SK-N-SH treated with all-trans-retinoic acid at 6 μM for 48 hours (cell line): ENCODE measurements around the gene CD22.
"Not testable (repeated sequence)": the region's sequence is repeated elsewhere in the genome, so short reads cannot be mapped to it uniquely, and the experiment has no call there.

ENCODE experiments used
- ATAC-seq: fragments of 200-7000 bp; cut with Tn5 transposase; 3 replicates; pipeline ENCODE4 v1.9.1; 2020; ENCODE audit warnings: mild to moderate bottlenecking, moderate library complexity
- ARNTL ChIP-seq: fragments of 450-650 bp; formaldehyde crosslinking; IDR thresholded peaks from 2 replicates; pipeline ENCODE4 v1.5.0; 2020; ENCODE audit warnings: low read depth, mild to moderate bottlenecking, moderate library complexity, borderline replicate concordance
- CREB5 ChIP-seq: fragments of 250-450 bp; sonication (Bioruptor Pico); IDR thresholded peaks from 2 replicates; pipeline ENCODE4 v1.5.1; 2020; ENCODE audit warnings: low read depth, mild to moderate bottlenecking, moderate library complexity
- CSDC2 ChIP-seq: fragments of 250-450 bp; sonication (Bioruptor Pico); IDR thresholded peaks from 2 replicates; pipeline ENCODE4 v1.5.0; 2020; ENCODE audit warnings: mild to moderate bottlenecking, moderate library complexity
- ESRRG ChIP-seq: fragments of 250-450 bp; sonication (Bioruptor Pico); IDR thresholded peaks from 2 replicates; pipeline ENCODE4 v1.6.1; 2021; ENCODE audit warnings: mild to moderate bottlenecking
- GLIS3 ChIP-seq: fragments of 250-450 bp; sonication (Bioruptor Pico); IDR thresholded peaks from 2 replicates; pipeline ENCODE4 v1.5.0; 2020; ENCODE audit warnings: mild to moderate bottlenecking, moderate library complexity
- ISL1 ChIP-seq: fragments of 250-450 bp; sonication (Bioruptor Pico); IDR thresholded peaks from 2 replicates; pipeline ENCODE4 v2.1.2; 2022; ENCODE audit warnings: mild to moderate bottlenecking, moderate library complexity
- RARB ChIP-seq: fragments of 250-450 bp; sonication (Bioruptor Pico); IDR thresholded peaks from 2 replicates; pipeline ENCODE4 v1.8.0; 2021; ENCODE audit warnings: mild to moderate bottlenecking, moderate library complexity
- TCF4 ChIP-seq: fragments of 250-450 bp; sonication (Bioruptor Pico); IDR thresholded peaks from 2 replicates; pipeline ENCODE4 v1.8.0; 2021; ENCODE audit warnings: mild to moderate bottlenecking, moderate library complexity, borderline replicate concordance
- ZC3H10 ChIP-seq: fragments of 250-450 bp; sonication (Bioruptor Pico); IDR thresholded peaks from 2 replicates; pipeline ENCODE4 v1.5.1; 2021; ENCODE audit warnings: mild to moderate bottlenecking, moderate library complexity
- ZFP3 ChIP-seq: fragments of 250-450 bp; sonication (Bioruptor Pico); IDR thresholded peaks from 2 replicates; pipeline ENCODE4 v1.5.0; 2020; ENCODE audit warnings: mild to moderate bottlenecking, moderate library complexity
- ZFP30 ChIP-seq: fragments of 450-650 bp; formaldehyde crosslinking; IDR thresholded peaks from 2 replicates; pipeline ENCODE4 v1.5.0; 2022; ENCODE audit warnings: mild to moderate bottlenecking, moderate library complexity
- ZNF70 ChIP-seq: fragments of 450-650 bp; formaldehyde crosslinking; IDR thresholded peaks from 2 replicates; pipeline ENCODE4 v1.5.0; 2020; ENCODE audit warnings: mild to moderate bottlenecking, moderate library complexity
- ZNF8 ChIP-seq: fragments of 450-650 bp; formaldehyde crosslinking; IDR thresholded peaks from 2 replicates; pipeline ENCODE4 v1.5.0; 2020; ENCODE audit warnings: mild to moderate bottlenecking, moderate library complexity
- TF ChIP-seq, protein P1 (sequence below): fragments of 250-450 bp; sonication (Bioruptor Pico); IDR thresholded peaks from 2 replicates; pipeline ENCODE4 v1.8.0; 2020; ENCODE audit warnings: mild to moderate bottlenecking, moderate library complexity, borderline replicate concordance
- TF ChIP-seq, protein P2 (sequence below): fragments of 250-450 bp; sonication (Bioruptor Pico); IDR thresholded peaks from 2 replicates; pipeline ENCODE4 v1.5.0; 2020; ENCODE audit warnings: mild to moderate bottlenecking, moderate library complexity
- TF ChIP-seq, protein P3 (sequence below): fragments of 250-450 bp; sonication (Bioruptor Pico); IDR thresholded peaks from 2 replicates; pipeline ENCODE4 v1.8.0; 2021; ENCODE audit warnings: low read depth, mild to moderate bottlenecking, moderate library complexity, borderline replicate concordance
- TF ChIP-seq, protein P4 (sequence below): fragments of 250-450 bp; sonication (Bioruptor Pico); IDR thresholded peaks from 2 replicates; pipeline ENCODE4 v1.5.1; 2021; ENCODE audit warnings: mild to moderate bottlenecking, moderate library complexity

CD22 gene

GRCh38 chr19:35373492-35373891 lies 44.5 kb downstream of the CD22 start:
- TF ChIP-seq ZFP30: no peak
- TF ChIP-seq CSDC2 (CRISPR knock-in tag): no peak
- no peak for TF ChIP-seq ISL1 (CRISPR knock-in tag)
- TF ChIP-seq ESRRG: no peak
- no peak for TF ChIP-seq ARNTL (CRISPR knock-in tag)
- TF ChIP-seq, protein P1, sequence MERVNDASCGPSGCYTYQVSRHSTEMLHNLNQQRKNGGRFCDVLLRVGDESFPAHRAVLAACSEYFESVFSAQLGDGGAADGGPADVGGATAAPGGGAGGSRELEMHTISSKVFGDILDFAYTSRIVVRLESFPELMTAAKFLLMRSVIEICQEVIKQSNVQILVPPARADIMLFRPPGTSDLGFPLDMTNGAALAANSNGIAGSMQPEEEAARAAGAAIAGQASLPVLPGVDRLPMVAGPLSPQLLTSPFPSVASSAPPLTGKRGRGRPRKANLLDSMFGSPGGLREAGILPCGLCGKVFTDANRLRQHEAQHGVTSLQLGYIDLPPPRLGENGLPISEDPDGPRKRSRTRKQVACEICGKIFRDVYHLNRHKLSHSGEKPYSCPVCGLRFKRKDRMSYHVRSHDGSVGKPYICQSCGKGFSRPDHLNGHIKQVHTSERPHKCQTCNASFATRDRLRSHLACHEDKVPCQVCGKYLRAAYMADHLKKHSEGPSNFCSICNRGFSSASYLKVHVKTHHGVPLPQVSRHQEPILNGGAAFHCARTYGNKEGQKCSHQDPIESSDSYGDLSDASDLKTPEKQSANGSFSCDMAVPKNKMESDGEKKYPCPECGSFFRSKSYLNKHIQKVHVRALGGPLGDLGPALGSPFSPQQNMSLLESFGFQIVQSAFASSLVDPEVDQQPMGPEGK (CRISPR knock-in tag): no peak
- TF ChIP-seq, protein P2, sequence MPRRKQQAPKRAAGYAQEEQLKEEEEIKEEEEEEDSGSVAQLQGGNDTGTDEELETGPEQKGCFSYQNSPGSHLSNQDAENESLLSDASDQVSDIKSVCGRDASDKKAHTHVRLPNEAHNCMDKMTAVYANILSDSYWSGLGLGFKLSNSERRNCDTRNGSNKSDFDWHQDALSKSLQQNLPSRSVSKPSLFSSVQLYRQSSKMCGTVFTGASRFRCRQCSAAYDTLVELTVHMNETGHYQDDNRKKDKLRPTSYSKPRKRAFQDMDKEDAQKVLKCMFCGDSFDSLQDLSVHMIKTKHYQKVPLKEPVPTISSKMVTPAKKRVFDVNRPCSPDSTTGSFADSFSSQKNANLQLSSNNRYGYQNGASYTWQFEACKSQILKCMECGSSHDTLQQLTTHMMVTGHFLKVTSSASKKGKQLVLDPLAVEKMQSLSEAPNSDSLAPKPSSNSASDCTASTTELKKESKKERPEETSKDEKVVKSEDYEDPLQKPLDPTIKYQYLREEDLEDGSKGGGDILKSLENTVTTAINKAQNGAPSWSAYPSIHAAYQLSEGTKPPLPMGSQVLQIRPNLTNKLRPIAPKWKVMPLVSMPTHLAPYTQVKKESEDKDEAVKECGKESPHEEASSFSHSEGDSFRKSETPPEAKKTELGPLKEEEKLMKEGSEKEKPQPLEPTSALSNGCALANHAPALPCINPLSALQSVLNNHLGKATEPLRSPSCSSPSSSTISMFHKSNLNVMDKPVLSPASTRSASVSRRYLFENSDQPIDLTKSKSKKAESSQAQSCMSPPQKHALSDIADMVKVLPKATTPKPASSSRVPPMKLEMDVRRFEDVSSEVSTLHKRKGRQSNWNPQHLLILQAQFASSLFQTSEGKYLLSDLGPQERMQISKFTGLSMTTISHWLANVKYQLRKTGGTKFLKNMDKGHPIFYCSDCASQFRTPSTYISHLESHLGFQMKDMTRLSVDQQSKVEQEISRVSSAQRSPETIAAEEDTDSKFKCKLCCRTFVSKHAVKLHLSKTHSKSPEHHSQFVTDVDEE: no peak
- no peak for ATAC-seq

DNA sequence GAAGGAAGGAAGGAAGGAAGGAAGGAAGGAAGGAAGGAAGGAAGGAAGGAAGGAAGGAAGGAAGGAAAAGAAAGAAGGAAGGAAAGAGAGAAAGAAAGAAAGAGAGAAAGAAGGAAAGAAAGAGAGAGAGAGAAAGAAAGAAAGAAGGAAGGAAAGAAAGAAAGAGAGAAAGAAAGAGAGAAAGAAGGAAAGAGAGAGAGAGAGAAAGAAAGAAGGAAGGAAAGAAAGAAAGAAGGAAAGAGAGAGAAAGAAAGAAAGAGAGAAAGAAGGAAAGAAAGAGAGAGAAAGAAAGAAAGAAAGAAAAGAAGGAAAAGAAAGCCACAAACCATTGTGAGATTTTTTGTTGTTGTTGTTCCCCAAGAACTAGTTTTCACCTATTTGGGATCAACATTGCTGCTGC lies 45.0 kb downstream of the CD22 start:
- ATAC-seq: not testable (repeated sequence)

GRCh38 chr19:35375505-35376307 lies 46.7 kb downstream of the CD22 start:
- no peak for TF ChIP-seq ZNF70 (CRISPR knock-in tag)
- no peak for TF ChIP-seq ZFP3 (CRISPR knock-in tag)
- TF ChIP-seq GLIS3 (CRISPR knock-in tag): no peak
- TF ChIP-seq RARB (CRISPR knock-in tag): no peak
- TF ChIP-seq ZNF8 (CRISPR knock-in tag): no peak
- TF ChIP-seq, protein P3, sequence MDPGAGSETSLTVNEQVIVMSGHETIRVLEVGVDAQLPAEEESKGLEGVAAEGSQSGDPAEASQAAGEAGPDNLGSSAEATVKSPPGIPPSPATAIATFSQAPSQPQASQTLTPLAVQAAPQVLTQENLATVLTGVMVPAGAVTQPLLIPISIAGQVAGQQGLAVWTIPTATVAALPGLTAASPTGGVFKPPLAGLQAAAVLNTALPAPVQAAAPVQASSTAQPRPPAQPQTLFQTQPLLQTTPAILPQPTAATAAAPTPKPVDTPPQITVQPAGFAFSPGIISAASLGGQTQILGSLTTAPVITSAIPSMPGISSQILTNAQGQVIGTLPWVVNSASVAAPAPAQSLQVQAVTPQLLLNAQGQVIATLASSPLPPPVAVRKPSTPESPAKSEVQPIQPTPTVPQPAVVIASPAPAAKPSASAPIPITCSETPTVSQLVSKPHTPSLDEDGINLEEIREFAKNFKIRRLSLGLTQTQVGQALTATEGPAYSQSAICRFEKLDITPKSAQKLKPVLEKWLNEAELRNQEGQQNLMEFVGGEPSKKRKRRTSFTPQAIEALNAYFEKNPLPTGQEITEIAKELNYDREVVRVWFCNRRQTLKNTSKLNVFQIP: no peak
- TF ChIP-seq ARNTL (CRISPR knock-in tag): no peak
- TF ChIP-seq ESRRG: no peak
- no peak for ATAC-seq

DNA sequence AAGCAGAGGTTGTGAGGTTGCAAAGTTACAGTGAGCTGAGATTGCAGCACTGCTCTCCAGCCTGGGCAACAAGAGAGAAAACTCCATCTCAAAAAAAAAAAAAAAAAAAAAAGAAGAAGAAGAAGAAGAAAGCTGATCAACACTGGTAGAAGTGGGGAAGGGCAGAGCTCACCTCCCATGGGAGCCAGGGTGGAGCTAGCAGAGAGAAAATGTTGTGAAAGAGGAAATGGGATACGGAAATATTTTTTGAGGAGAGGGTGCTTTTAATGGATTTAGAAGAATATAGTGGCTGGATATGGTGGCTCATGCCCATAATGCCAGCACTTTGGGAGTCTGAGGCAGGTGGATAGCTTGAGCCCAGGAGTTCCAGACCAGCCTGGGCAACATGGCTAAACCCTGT lies 48.7 kb downstream of the CD22 start:
- TF ChIP-seq, protein P4, sequence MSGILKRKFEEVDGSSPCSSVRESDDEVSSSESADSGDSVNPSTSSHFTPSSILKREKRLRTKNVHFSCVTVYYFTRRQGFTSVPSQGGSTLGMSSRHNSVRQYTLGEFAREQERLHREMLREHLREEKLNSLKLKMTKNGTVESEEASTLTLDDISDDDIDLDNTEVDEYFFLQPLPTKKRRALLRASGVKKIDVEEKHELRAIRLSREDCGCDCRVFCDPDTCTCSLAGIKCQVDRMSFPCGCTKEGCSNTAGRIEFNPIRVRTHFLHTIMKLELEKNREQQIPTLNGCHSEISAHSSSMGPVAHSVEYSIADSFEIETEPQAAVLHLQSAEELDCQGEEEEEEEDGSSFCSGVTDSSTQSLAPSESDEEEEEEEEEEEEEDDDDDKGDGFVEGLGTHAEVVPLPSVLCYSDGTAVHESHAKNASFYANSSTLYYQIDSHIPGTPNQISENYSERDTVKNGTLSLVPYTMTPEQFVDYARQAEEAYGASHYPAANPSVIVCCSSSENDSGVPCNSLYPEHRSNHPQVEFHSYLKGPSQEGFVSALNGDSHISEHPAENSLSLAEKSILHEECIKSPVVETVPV (CRISPR knock-in tag): no peak
- TF ChIP-seq ZNF70 (CRISPR knock-in tag): no peak
- TF ChIP-seq ZC3H10 (CRISPR knock-in tag): no peak
- TF ChIP-seq, protein P2: no peak
- TF ChIP-seq CREB5 (CRISPR knock-in tag): no peak
- TF ChIP-seq TCF4: no peak
- no peak for TF ChIP-seq ZFP3 (CRISPR knock-in tag)
- TF ChIP-seq ZNF8 (CRISPR knock-in tag): no peak

More for the DNA sequence above, 48.7 kb downstream of the CD22 start:
- ATAC-seq: no peak
